Activated CD4-positive, alpha-beta T cell treated with anti-CD3 and anti-CD28 coated beads, Interleukin-10, Interleukin-2, amounts not matched to agents 100 ng/mL and 50 ng/mL, durations not matched to agents 16 hours and 8 hours (primary cell): ENCODE results near the gene EMCN.
A peak's percentile ranks its signal among the peaks of the same experiment; 100 is the strongest.
"Not testable (repeated sequence)": the region's sequence is repeated elsewhere in the genome, so short reads cannot be mapped to it uniquely, and the experiment has no call there.

ENCODE experiments used
- DNase-seq: peaks from one replicate; pipeline ENCODE4 v3.0.0-alpha.2; 2020

The EMCN gene

GRCh38 chr4:100489305-100489704, 28.5 kb downstream of the EMCN start:
- DNase-seq = no peak

DNA sequence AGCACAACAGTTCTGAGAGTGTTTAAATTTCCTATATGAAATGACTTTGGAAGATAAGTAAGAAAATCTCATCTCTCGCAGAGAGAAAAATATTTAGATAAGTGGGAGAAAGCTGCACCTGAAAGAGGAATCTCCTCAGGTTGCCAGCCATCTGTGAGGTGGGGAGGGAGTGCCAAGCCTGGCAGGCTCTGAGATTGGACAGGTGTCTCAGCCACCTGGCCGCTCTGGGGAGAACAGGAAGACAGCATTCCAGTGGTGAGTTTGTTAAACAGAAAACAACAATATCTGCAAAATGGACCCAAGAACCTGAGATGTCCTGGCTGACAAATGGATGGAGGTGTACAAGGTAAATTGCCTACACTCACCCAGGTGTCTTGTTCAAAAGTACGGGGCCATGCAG, 31.3 kb downstream of the EMCN start:
- DNase-seq = no peak

DNA sequence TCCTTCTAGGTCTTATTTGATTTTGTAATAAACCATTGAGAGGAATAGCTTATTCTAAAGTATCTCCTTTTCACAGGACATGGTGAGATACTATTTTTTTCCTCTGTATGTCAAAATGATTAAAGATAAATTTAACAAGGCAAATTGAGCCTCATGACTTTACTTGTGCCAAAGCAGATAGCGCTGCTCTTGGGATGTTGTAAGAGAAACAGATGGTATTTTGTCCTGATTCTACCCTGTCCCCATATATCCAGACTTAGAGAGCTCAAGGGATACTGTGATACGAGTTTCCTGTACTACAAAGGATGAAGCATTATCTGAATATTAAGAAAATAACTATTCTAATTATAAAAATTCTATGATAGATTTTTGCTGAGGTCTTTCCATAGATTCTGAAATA, 34.0 kb downstream of the EMCN start:
- DNase-seq = no peak

- DNase-seq = no peak
Measured at GRCh38 chr4:100479971-100480370, 37.9 kb downstream of the EMCN start.

DNA sequence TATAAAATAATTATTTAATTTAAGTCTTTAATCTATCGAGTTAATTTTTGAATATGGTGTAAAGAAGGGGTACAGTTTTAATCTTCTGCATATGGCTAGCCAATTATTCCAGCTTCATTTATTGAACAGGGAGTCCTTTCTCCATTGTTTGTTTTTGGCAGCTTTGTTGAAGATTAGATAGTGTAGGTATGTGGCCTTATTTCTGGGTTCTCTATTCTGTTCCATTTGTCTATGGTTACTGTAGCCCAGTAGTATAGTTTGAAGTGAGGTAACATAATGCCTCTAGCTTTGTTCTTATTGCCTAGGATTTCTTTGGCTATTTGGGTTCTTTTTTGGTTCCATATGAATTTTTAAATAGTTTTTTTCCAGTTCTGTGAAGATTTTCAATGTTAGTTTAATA, 48.3 kb downstream of the EMCN start:
- no peak for DNase-seq

GRCh38 chr4:100466501-100466900, 51.3 kb downstream of the EMCN start:
- no peak for DNase-seq

GRCh38 chr4:100461807-100462605, 55.8 kb downstream of the EMCN start:
- DNase-seq = no peak

GRCh38 chr4:100450449-100450848, 67.4 kb downstream of the EMCN start:
- no peak for DNase-seq

DNA sequence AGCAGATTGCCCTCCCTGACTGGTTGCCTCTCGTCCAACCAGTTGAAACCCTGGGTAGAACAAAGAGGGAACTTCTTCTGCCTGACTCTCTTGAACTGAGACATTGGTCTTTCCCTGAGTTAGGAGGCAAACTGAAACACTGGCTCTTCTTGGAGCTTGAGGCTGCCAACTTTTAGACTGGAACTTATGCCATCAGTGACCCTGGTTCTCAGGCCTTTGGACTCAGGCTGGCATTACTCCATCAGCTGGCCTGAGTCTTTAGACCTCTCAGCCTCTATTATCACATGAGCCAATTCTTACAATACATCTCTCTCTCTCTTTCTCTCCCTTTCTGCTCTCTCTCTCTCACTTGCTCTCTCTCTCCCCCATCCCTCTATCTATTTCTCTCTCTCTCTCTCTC, 86.4 kb downstream of the EMCN start:
- no peak for DNase-seq

- no peak for DNase-seq
Measured at GRCh38 chr4:100430451-100430850, 87.4 kb downstream of the EMCN start.

- no peak for DNase-seq
Measured at GRCh38 chr4:100429616-100430015, 88.2 kb downstream of the EMCN start.

DNA sequence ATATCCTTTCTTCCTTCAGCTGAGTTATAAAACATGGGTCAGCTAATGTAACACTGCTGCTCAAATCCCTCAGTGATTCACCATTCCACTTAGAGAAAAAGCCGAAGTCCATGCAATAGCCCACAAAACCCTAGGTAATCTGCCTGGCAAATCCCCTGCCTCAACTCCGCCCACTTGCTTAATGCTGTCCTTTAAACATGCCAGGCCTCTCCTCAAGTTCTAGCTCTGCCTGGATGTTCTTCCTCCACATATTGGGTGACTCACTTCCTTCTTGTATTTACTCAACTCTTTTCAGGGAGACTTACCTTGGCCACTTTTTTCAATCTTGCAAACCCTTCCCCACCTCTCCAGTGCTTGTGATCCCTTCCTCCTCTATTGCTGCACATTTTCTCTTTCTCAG, 89.8 kb downstream of the EMCN start:
- peak; percentile 2 for DNase-seq

GRCh38 chr4:100424376-100424775, 93.4 kb downstream of the EMCN start:
- DNase-seq = no peak

DNA sequence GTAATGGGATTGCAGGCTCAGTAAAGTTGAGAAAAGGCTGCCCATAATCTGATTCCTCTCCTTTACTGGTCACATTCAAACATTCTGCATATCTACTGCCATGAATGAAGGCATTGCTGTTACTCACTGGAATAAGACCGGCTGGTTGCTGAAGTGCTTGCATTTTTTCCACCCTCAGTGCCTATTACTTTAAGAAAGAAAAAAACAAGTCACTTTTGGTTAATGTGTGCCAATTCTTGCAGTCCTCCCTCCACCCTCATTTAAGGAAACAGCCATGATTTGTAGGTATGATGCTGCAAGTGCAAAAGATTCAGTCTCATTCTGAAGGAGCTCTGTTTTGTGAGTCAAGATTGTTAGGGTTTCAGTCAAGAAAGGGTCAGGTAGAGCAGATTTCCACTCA, 94.9 kb downstream of the EMCN start:
- no peak for DNase-seq

DNA sequence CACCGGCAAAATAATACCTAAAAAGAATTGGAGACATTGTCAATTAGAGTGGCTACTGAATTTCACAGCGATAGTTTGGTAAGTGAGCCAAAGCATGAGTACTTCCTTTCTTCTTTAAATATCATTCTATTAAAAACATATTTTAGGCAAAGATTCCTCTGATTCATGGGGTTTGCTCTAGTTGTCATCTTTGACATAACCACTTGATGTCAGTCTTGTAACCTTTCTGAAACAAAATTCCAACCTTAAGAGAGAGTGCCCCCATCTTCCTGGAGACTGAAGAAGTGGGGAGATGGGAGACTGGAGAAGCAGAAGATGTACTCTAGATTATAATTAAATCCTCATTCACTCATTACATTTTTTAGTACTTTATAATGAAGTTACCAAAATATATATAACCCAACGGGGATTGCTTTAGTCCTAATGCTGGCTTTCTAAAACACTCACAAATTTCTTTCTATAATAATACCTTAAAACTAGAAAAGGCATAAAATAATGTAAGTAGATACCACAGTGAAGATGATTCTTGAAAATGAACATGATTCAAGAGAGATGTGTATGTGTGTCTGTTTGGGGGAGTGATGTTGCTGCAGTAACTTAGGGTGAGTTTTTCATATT, 96.4 kb downstream of the EMCN start:
- no peak for DNase-seq

GRCh38 chr4:100420571-100420970, 97.3 kb downstream of the EMCN start:
- DNase-seq = no peak

DNA sequence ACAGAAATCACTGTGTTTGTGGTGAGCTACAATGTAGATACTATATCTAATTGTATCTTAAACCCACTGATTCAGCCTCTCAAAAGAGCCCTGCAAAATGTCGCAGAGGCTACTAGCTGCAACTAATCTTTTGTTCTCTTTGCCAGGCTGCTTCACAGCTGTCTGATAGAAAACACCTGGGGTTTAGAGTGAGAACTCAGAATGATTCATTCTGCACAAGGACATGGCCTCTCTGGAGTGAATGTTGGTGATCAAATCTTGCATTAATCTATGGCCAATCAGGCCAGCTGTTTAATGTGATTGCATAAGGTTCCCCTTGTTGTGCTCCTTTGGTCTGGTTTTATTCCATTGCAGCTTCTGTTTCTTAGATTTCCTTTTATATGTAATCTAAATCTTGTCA, 100.3 kb downstream of the EMCN start:
- DNase-seq = no peak

DNA sequence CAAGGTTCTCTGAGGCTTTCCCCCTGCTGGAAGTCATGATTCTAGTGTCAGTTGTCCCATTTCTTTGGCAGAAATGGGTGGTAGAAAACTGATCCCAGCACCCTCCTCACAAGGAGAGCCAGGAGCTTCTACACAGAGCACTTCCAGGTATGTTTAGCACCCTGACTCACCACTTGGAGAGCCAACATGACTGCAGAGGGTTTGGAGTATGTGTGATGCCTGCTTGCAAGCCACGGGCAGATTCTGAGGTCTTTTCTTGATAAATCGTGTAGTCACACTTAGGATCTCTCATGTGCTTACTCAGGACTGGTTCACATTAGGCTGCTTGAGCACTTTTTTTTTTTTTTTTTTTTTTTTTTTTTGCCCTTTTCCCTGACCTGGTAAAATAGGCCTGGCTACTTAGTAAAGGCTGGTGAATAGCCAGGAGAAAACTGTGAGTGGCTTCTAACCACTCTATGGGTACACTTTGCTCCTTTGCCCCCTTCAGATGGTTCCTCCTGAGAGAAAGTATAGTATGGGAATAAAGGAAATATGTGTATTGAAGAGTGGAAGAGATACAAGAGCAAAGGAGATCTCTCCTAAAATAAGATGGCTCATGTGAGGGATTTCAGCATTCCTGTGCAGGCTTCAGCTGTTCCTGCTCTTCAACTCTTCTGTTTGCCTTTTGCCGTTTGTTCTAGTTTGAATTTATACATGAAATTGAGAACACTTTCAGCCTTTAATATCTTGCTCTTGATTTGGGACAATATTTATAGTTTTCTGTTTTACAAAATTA, 103.6 kb downstream of the EMCN start:
- no peak for DNase-seq

DNA sequence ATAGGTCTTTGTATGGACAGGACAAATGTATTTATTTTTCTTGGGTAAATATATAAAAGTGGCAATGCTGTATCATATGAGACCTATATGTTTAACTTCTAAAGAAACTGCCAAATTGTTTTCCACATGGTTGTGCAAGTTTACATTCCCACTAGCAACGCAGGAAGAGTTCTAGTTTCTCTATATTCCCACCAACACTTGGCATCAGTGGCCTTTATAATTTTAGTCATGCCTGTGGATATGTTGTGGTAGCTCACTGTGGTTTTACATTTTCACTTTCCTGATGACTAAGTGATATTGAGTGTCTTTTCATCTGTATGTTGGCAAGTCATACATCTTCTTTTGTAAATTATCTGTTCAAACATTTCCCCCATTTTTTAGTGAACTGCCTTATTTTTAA, 126.0 kb downstream of the EMCN start:
- peak; percentile 44 for DNase-seq

DNA sequence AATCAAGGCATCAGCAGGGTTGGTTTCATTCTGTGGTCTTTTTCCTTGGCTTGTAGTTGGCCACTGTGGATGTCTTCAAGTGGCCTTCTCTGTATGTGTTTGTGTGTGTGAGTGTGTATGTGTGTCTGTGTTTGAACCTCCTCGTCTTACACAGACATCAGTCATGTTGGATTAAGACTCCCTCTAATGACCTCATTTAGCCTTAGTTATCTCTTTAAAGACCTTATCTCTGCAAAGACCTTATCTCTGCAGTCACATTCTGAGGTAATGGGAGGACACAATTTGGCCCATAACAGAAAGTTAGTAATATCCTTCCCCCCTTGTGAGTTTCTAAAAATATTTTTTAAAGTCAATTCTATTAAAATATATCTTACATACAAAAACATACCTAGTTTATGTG, 126.7 kb downstream of the EMCN start:
- no peak for DNase-seq

DNA sequence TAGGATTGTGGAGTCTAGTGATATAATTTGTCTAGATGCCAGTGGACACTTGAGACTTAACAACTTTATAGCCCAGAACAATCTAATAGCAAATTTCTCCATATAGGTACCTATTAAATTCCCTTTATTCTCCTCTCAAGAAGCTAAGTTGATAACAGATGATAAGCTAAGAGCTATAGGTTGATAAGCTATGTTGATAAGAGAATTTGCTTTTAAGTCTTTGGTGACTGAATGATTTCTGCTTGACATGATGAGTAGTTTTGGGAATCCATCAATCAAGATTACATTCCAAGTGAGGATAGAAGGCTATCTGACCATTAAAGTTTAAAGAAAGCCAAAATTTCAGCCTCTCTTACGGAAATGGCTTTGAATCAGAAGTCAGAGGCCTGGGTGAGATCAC, 131.6 kb downstream of the EMCN start:
- DNase-seq = no peak

GRCh38 chr4:100380401-100380800, 137.4 kb downstream of the EMCN start:
- not testable (repeated sequence) for DNase-seq

GRCh38 chr4:100379583-100380105, 138.2 kb downstream of the EMCN start:
- no peak for DNase-seq

- DNase-seq = peak; percentile 3
Measured at GRCh38 chr4:100372432-100372831, 145.4 kb downstream of the EMCN start.
